ENCODE data around the gene CLEC4M.
"Not testable (repeated sequence)": the region's sequence is repeated elsewhere in the genome, so short reads cannot be mapped to it uniquely, and the experiment has no call there.

The CLEC4M gene

GRCh38 chr19:7792281-7792680 is 29.2 kb downstream of the CLEC4M start:
- DNase-seq: no peak
- no peak for TF ChIP-seq CTCF (IDR thresholded peaks at IDR 0.05; ENCODE audit: low read depth, low read length)
- Histone ChIP-seq H3K4me3 (ENCODE audit: low read depth, low read length) (no peak overlapping the region), H3K27me3 (peaks cover 41% of the 10 kb centered on the region), H3K9me3 (no peaks in the 10 kb centered on the region; the same call in 1 of the 2 replicates), H3K36me3 (no peaks in the 10 kb centered on the region), H3K4me1 (no peaks in the 10 kb centered on the region)

- H3K27me3 ChIP-seq: peaks cover 41% of the 10 kb centered on the region
- H3K9me3 ChIP-seq; H3K4me3 ChIP-seq (ENCODE audit: low read depth, low read length); DNase-seq; H3K36me3 ChIP-seq; H3K4me1 ChIP-seq: not testable (repeated sequence)
Measured at GRCh38 chr19:7792701-7793100, 29.7 kb downstream of the CLEC4M start.

GRCh38 chr19:7793493-7793892 is 30.4 kb downstream of the CLEC4M start:
- H3K27me3 ChIP-seq: peaks cover 42% of the 10 kb centered on the region
- TF ChIP-seq CTCF (IDR thresholded peaks at IDR 0.05; ENCODE audit: low read depth, low read length): no peak
- no peak for DNase-seq

GRCh38 chr19:7795555-7796161 is 32.6 kb downstream of the CLEC4M start:
- Histone ChIP-seq H3K4me3 (ENCODE audit: low read depth, low read length) (no peak overlapping the region), H3K9me3 (no peaks in the 10 kb centered on the region; the same call in 1 of the 2 replicates), H3K4me1 (no peaks in the 10 kb centered on the region), H3K27me3 (peaks cover 55% of the 10 kb centered on the region), H3K36me3 (no peaks in the 10 kb centered on the region)
- TF ChIP-seq CTCF (IDR thresholded peaks at IDR 0.05; ENCODE audit: low read depth, low read length): no peak
- DNase-seq: no peak

More at GRCh38 chr19:7793493-7793892, 30.4 kb downstream of the CLEC4M start:
- no peak overlapping the region for H3K4me3 ChIP-seq (ENCODE audit: low read depth, low read length)
- H3K9me3 ChIP-seq: no peaks in the 10 kb centered on the region; the same call in 1 of the 2 replicates
- no peaks in the 10 kb centered on the region for H3K36me3 ChIP-seq
- H3K4me1 ChIP-seq: no peaks in the 10 kb centered on the region

GRCh38 chr19:7799640-7800355 is 36.8 kb downstream of the CLEC4M start:
- peaks cover 55% of the 10 kb centered on the region for H3K27me3 ChIP-seq
- TF ChIP-seq CTCF (IDR thresholded peaks at IDR 0.05; ENCODE audit: low read depth, low read length): peak; percentile 67
- H3K36me3 ChIP-seq: no peaks in the 10 kb centered on the region
- no peaks in the 10 kb centered on the region for H3K4me1 ChIP-seq
- peak; percentile 73 for DNase-seq
- no peaks in the 10 kb centered on the region for H3K9me3 ChIP-seq
- no peak overlapping the region for H3K4me3 ChIP-seq (ENCODE audit: low read depth, low read length)

GRCh38 chr19:7801020-7801570 is 38.1 kb downstream of the CLEC4M start:
- DNase-seq: no peak
- H3K9me3 ChIP-seq: no peaks in the 10 kb centered on the region
- H3K36me3 ChIP-seq: no peaks in the 10 kb centered on the region
- no peaks in the 10 kb centered on the region for H3K4me1 ChIP-seq
- TF ChIP-seq CTCF (IDR thresholded peaks at IDR 0.05; ENCODE audit: low read depth, low read length): no peak
- H3K4me3 ChIP-seq (ENCODE audit: low read depth, low read length): no peak overlapping the region
- H3K27me3 ChIP-seq: peaks cover 57% of the 10 kb centered on the region
